Measurements from ENCODE around the gene TTC34. TPM values are rescaled to one million over a fixed set of nuclear protein-coding genes. Genes with fewer than 3 reads are reported as not detected.
"Not testable (repeated sequence)": the region's sequence is repeated elsewhere in the genome, so short reads cannot be mapped to it uniquely, and the experiment has no call there.

TTC34 gene
- total RNA-seq, 1 experiment from 2014 or later, result 0.20 TPM

- not testable (repeated sequence) for DNase-seq (ENCODE audit: extremely low read depth, low read depth)
Measured at GRCh38 chr1:2686091-2686863, 115.2 kb downstream of the TTC34 start.

- DNase-seq (ENCODE audit: extremely low read depth, low read depth), result not testable (repeated sequence)
Measured at GRCh38 chr1:2685671-2686070, 115.8 kb downstream of the TTC34 start.

GRCh38 chr1:2684878-2685277 is 116.6 kb downstream of the TTC34 start:
- DNase-seq (ENCODE audit: extremely low read depth, low read depth), result not testable (repeated sequence)

- DNase-seq (ENCODE audit: extremely low read depth, low read depth), result not testable (repeated sequence)
Measured at GRCh38 chr1:2684000-2684399, 117.5 kb downstream of the TTC34 start.

- not testable (repeated sequence) for DNase-seq (ENCODE audit: extremely low read depth, low read depth)
Measured at GRCh38 chr1:2683321-2683741, 118.2 kb downstream of the TTC34 start.

- DNase-seq (ENCODE audit: extremely low read depth, low read depth), result not testable (repeated sequence)
Measured at GRCh38 chr1:2682879-2683278, 118.6 kb downstream of the TTC34 start.

GRCh38 chr1:2676726-2677125 is 124.8 kb downstream of the TTC34 start:
- DNase-seq (ENCODE audit: extremely low read depth, low read depth), result not testable (repeated sequence)

- not testable (repeated sequence) for DNase-seq (ENCODE audit: extremely low read depth, low read depth)
Measured at GRCh38 chr1:2671656-2672055, 129.8 kb downstream of the TTC34 start.

- not testable (repeated sequence) for DNase-seq (ENCODE audit: extremely low read depth, low read depth)
Measured at GRCh38 chr1:2659806-2660205, 141.7 kb downstream of the TTC34 start.

GRCh38 chr1:2657909-2658308 is 143.6 kb downstream of the TTC34 start:
- DNase-seq (ENCODE audit: extremely low read depth, low read depth), result not testable (repeated sequence)

GRCh38 chr1:2657124-2657523 is 144.4 kb downstream of the TTC34 start:
- not testable (repeated sequence) for DNase-seq (ENCODE audit: extremely low read depth, low read depth)

GRCh38 chr1:2655598-2656434 is 145.7 kb downstream of the TTC34 start:
- not testable (repeated sequence) for DNase-seq (ENCODE audit: extremely low read depth, low read depth)

- not testable (repeated sequence) for DNase-seq (ENCODE audit: extremely low read depth, low read depth)
Measured at GRCh38 chr1:2654443-2654948, 147.0 kb downstream of the TTC34 start.

GRCh38 chr1:2653741-2654442 is 147.6 kb downstream of the TTC34 start:
- not testable (repeated sequence) for DNase-seq (ENCODE audit: extremely low read depth, low read depth)

- not testable (repeated sequence) for DNase-seq (ENCODE audit: extremely low read depth, low read depth)
Measured at GRCh38 chr1:2652926-2653571, 148.4 kb downstream of the TTC34 start.

GRCh38 chr1:2652152-2652925 is 149.2 kb downstream of the TTC34 start:
- not testable (repeated sequence) for DNase-seq (ENCODE audit: extremely low read depth, low read depth)

- DNase-seq (ENCODE audit: extremely low read depth, low read depth), result no peak
Measured at GRCh38 chr1:2650967-2651645, 150.4 kb downstream of the TTC34 start.

GRCh38 chr1:2646837-2647236 is 154.7 kb downstream of the TTC34 start:
- no peak for DNase-seq (ENCODE audit: extremely low read depth, low read depth)

GRCh38 chr1:2645776-2646175 is 155.7 kb downstream of the TTC34 start:
- DNase-seq (ENCODE audit: extremely low read depth, low read depth), result no peak

Measured in NCI-H460 (cell line).